Renal cortex interstitium (tissue), 15 donors: ENCODE data around the gene AVP. TPM values are rescaled to one million over a fixed set of nuclear protein-coding genes. Genes with fewer than 3 reads are reported as not detected.
"Not testable (repeated sequence)": the region's sequence is repeated elsewhere in the genome, so short reads cannot be mapped to it uniquely, and the experiment has no call there.

ENCODE experiments used
- DNase-seq, 11 donors: peaks; one replicate each; pipeline ENCODE4 v3.0.0-alpha.2; 2013; ENCODE audit warnings: low read depth in 9 of 11, low spot score in 4 of 11; ENCODE audit errors: extremely low read depth in 1 of 11
- long read RNA-seq, 16 experiments: transcript quantifications; one replicate each; lab custom pipeline, GENCODE V29; 2026
- polyA plus RNA-seq, 3 donors: library from polyadenylated mRNA; unstranded; fragments of 120-200 nt; gene quantifications; one replicate each; pipeline ENCODE4 v1.2.1, GENCODE V29; 2013; ENCODE audit not compliant: insufficient read length in 3 of 3

The AVP gene
- polyA plus RNA-seq: under 1 TPM; 0.33 to 0.64 (median 0.54) TPM
- long read RNA-seq, donor 1: 0 reads
- long read RNA-seq, donor 2: 0 reads
- long read RNA-seq, donor 3: 0 reads
- long read RNA-seq, donor 4: 0 reads
- long read RNA-seq, donor 5: 0 reads
- long read RNA-seq, donor 6: 0 reads
- long read RNA-seq, donor 7: 0 reads
- long read RNA-seq, donor 8, partial matches to known transcripts: 5 of 5 reads
- long read RNA-seq, donor 8, other reads (novel, unspliced or antisense): 0 of 5 reads
- long read RNA-seq, donor 9: 0 reads
- long read RNA-seq, donor 10: 0 reads
- long read RNA-seq, donor 11: 0 reads
- long read RNA-seq, donor 12: 0 reads
- long read RNA-seq, donor 13: 0 reads
- long read RNA-seq, donor 14: 0 reads
- long read RNA-seq, donor 15: 0 reads
- long read RNA-seq, donor 16: 0 reads

DNA sequence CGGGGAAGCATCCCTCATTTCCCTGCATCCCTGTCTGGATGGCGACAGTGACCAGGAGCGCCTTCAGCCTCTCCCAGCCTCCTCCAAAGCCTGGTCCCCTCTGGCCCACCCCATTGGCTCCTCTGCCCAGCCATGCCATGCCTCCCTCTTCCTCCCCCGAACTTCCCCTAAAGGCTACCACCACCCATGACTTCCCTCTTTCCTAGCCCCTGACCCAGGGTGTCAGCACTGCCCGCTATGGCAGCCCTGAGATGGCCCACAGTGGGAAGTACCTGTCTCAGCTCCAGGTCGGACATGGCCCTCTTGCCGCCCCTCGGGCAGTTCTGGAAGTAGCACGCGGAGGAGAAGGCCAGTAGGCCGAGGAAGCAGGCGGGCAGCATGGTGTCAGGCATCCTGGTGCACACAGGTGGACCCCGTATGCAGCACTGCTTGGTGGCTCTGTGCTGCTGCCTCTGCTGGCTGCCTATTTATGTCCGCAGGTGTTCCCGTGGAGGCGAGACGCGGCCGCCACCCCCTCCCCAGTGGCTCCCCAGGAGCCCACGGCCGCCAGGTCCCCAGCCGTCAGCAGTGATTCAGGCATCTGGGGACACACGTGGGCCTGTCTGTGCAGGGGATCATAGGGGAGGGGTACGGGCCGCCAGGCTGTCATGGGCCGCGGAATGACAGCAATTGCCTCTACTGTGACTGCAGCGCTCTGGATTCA, at the start of gene AVP:
Gene AVP (minus strand): TSS at position 442 of the 703 bp plus-strand sequence. CDS start 50 bp downstream, at position 392.
- no peak for DNase-seq

DNA sequence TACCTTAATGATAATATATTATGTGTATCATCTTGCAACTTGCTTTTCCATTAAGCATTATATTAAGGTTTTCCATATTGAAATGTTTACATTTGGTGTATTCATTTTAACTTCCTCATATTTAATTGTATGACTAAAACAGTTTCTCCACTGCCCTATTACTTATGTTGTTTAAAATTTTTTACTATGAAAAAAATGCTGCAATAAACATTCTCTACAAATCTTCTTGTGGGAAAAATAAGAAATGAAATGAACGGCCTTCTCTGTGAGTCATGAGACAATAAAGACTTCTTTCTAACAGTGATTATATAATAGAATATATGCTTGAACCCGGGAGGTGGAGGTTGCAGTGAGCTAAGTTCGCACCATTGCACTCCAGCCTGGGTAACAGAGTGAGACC, 49.6 kb upstream of the AVP start:
- no peak for DNase-seq

GRCh38 chr20:3133155-3133554, 48.6 kb upstream of the AVP start:
- DNase-seq: no peak

- no peak for DNase-seq
Observed at GRCh38 chr20:3130051-3130600, 45.6 kb upstream of the AVP start.

- no peak for DNase-seq
Observed at GRCh38 chr20:3129094-3129493, 44.6 kb upstream of the AVP start.

- DNase-seq: no peak
Observed at GRCh38 chr20:3128275-3128984, 43.9 kb upstream of the AVP start.

DNA sequence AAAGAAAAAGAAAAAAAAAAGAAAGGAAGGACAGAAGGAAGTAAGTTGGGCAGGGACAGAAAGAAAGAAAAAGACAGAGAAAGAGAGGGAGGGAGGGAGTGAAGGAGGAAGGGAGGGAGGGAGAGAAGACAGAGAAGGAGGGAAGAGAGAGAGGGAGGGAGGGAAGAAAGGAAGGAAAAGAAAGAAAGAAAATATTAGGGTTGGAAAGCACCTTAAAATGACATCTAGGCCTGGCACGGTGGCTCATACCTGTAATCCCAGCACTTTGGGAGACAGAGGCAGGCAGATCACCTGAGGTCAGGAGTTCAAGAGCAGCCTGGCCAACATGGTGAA, 42.0 kb upstream of the AVP start:
- no peak for DNase-seq

- DNase-seq: not testable (repeated sequence)
Observed at GRCh38 chr20:3125776-3126526, 41.4 kb upstream of the AVP start.

DNA sequence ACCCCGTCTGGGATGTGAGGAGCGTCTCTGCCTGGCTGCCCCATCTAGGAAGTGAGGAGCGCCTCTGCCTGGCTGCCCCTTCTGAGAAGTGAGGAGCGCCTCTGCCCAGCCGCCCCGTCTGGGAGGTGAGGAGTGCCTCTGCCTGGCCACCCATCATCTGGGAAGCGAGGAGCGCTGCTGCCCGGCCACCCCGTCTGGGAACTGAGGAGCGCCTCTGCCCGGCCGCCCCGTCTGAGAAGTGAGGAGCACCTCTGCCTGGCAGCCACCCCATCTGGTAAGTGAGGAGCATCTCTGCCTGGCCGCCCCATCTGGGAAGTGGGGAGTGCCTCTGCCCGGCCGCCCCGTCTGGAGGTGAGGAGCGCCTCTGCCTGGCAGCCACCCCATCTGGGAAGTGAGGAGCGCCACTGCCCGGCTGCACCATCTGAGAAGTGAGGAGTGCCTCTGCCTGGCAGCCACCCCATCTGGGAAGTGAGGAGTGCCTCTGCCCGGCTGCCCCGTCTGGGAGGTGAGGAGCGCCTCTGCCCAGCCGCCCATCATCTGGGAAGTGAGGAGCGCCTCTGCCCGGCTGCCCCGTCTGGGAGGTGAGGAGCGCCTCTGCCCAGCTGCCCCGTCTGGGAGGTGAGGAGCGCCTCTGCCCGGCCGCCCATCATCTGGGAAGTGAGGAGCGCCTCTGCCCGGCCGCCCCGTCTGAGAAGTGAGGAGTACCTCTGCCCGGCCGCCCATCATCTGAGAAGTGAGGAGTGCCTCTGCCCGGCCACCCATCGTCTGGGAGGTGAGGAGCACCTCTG, 40.4 kb upstream of the AVP start:
- DNase-seq: not testable (repeated sequence)

GRCh38 chr20:3124163-3124562, 39.6 kb upstream of the AVP start:
- DNase-seq: not testable (repeated sequence)

DNA sequence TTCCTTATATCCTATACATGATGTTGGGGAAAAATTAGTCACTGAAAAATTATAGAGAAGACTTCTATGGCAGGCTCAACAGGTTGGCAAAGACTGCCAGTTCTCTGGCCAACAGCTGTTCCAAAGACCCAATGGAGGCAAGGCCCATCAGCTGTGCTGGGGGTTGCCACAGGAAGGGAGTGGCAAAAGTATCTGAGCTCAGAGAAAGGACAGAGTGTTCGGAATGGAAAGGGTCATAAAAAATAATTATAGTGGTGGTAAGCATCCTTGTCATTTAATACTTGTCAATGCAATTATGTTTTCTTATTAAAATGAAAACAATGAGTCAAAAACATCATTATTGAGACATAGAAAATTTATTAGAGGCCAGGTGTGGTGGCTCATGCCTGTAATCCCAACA, 39.0 kb upstream of the AVP start:
- no peak for DNase-seq

DNA sequence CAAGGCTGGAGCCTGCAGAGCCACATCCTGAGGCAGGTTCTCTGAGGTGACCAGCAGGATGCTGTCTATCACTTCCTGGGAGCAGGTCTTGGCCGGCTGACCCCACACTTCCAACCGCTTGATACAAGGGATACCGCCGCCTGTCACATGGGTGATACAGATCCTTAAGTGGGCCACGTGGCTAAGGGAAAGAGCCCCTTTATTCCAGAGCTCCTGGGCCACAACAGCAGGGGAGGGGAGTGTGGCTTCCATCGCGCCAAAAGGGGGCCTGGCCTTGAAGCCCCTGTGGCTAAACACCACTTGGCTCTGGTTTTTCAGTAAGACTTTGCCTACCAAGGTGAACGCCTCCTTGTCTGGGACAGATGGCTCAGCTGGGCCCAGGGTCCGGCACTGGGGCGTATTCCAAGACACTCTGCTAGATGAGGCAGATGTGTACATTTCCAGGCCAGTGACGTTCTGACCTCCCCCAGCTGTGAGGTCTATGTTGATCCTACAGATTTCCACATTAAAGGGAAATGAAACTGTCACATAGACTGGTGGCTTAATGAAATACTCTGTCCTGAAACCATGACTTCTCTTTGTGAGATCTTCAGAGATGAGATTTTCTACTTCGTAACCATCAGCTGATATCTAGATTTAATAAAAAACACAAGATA, 37.6 kb upstream of the AVP start:
- no peak for DNase-seq

DNA sequence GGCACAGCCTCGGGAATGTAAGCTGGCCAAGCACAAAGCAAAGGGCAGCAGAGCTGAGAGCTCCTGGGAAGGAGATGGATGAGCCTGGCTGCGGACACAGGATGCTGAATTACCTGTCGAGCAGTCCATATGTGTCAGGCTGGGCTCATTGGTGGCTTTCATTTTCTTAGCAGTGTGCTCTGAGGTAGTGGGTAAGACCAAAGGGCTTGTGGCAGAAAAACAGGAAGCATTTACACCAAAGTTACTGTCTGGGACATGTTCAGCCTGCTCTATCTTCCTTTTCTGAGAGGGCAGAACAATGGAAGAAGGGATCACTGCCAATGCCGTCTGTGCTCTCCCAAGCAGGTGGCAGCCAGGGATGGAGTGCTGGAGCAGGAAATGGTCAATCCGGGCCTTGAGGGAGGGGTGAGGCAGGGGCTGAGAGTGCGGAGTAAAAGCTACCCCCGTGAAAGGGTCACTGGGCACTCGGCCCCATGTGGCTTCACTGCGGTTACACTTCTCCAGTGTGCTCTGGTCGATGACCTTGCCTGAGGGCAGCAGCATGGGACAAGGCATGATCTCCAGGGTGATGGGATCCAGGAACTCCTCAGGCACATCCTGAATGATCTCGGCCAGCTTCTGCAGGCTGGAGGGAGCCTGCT, 36.9 kb upstream of the AVP start:
- no peak for DNase-seq

GRCh38 chr20:3119044-3119443, 34.5 kb upstream of the AVP start:
- DNase-seq: no peak

- DNase-seq: peak in 10 of 11 donors; percentile 25 to 66 (median 48)
Observed at GRCh38 chr20:3117839-3118379, 33.4 kb upstream of the AVP start.

DNA sequence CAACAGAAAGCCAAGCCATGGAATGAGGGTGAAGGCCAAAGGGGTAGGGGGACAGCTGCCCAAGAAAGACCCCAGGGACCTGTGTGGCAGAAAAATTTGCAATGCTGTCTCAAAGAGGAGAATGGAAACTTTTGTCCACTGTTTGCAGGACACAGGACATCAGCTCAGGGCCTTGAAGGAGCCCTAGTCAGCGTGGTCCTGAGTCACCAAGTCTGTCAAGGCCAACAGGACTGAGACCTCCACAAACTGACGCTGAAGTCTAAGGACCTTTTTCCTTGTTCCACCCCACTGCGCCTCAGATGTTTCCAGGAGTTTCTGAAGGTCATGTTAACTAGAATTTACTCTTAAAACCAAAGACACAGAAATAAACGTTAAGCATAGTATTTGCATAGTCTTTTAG, 31.8 kb upstream of the AVP start:
- DNase-seq: no peak
